ENCODE results near the gene ATP1A4.

The ATP1A4 gene

GRCh38 chr1:160137216-160137862, 14.1 kb upstream of the ATP1A4 start:
- in situ Hi-C loops (cut with HindIII; ENCODE audit: low sequenced_read_pairs): no loop called here
- peak; percentile 33 for DNase-seq (ENCODE audit: low read depth)
- no peak for TF ChIP-seq CTCF (IDR thresholded peaks at IDR 0.05; ENCODE audit: low read depth, low read length, missing control alignments)
- no peak overlapping the region for H3K4me3 ChIP-seq (ENCODE audit: low read depth, low read length)

GRCh38 chr1:160139840-160140239, 11.6 kb upstream of the ATP1A4 start:
- in situ Hi-C loops (cut with HindIII; ENCODE audit: low sequenced_read_pairs): no loop called here
- no peak overlapping the region for H3K4me3 ChIP-seq (ENCODE audit: low read depth, low read length)
- no peak for TF ChIP-seq CTCF (IDR thresholded peaks at IDR 0.05; ENCODE audit: low read depth, low read length, missing control alignments)
- DNase-seq (ENCODE audit: low read depth): no peak

- TF ChIP-seq CTCF (IDR thresholded peaks at IDR 0.05; ENCODE audit: low read depth, low read length, missing control alignments): no peak
- no peak overlapping the region for H3K4me3 ChIP-seq (ENCODE audit: low read depth, low read length)
- in situ Hi-C loops (cut with HindIII; ENCODE audit: low sequenced_read_pairs): no loop called here
- no peak for DNase-seq (ENCODE audit: low read depth)
These were observed 7.7 kb upstream of the ATP1A4 start for GRCh38 chr1:160143695-160144094.

GRCh38 chr1:160144921-160145320, 6.5 kb upstream of the ATP1A4 start:
- peak; percentile 49 for DNase-seq (ENCODE audit: low read depth)
- in situ Hi-C loops (cut with HindIII; ENCODE audit: low sequenced_read_pairs): loop anchor here (5.0 kb wide), 1 partner anchor 72 kb away; no protein-coding TSS in a partner anchor
- TF ChIP-seq CTCF (IDR thresholded peaks at IDR 0.05; ENCODE audit: low read depth, low read length, missing control alignments): no peak
- no peak overlapping the region for H3K4me3 ChIP-seq (ENCODE audit: low read depth, low read length)

GRCh38 chr1:160146107-160146506, 5.3 kb upstream of the ATP1A4 start:
- DNase-seq (ENCODE audit: low read depth): no peak
- in situ Hi-C loops (cut with HindIII; ENCODE audit: low sequenced_read_pairs): loop anchor here (5.0 kb wide), 1 partner anchor 71 kb away; no protein-coding TSS in a partner anchor
- no peak for TF ChIP-seq CTCF (IDR thresholded peaks at IDR 0.05; ENCODE audit: low read depth, low read length, missing control alignments)

GRCh38 chr1:160148121-160148520, 3.3 kb upstream of the ATP1A4 start:
- DNase-seq (ENCODE audit: low read depth): no peak
- H3K4me3 ChIP-seq (ENCODE audit: low read depth, low read length): no peak overlapping the region
- in situ Hi-C loops (cut with HindIII; ENCODE audit: low sequenced_read_pairs): loop anchor here (5.0 kb wide), 1 partner anchor 69 kb away; no protein-coding TSS in a partner anchor
- TF ChIP-seq CTCF (IDR thresholded peaks at IDR 0.05; ENCODE audit: low read depth, low read length, missing control alignments): no peak

More at GRCh38 chr1:160146107-160146506, 5.3 kb upstream of the ATP1A4 start:
- H3K4me3 ChIP-seq (ENCODE audit: low read depth, low read length): no peak overlapping the region

Data from astrocyte of the cerebellum (primary cell).